DND-41 (cell line): ENCODE results near the gene TYW5.

Experiments used
- CTCF ChIP-seq: IDR thresholded peaks from 2 replicates; pipeline ENCODE4 v1.5.1; 2012; ENCODE audit warnings: borderline replicate concordance, low read length, moderate library complexity, mild to moderate bottlenecking; ENCODE audit not compliant: poor library complexity, severe bottlenecking; ENCODE audit errors: extremely low read depth
- EZH2 ChIP-seq: IDR thresholded peaks from 3 replicates; pipeline ENCODE4 v1.6.1; 2012; ENCODE audit warnings: borderline replicate concordance, low read depth, mild to moderate bottlenecking, moderate library complexity, low read length, inconsistent platforms; ENCODE audit not compliant: severe bottlenecking

- TF ChIP-seq CTCF (no peak), EZH2 (no peak)
Measured at GRCh38 chr2:199883474-199884212, 71.6 kb downstream of the TYW5 start.
